OCI-LY1 (cell line): ENCODE measurements around the gene PMVK.

Experiments
- CTCF ChIP-seq: fragments of 200-600 bp; sonication (generic), shearing (Covaris generic); IDR thresholded peaks from 2 replicates; pipeline ENCODE4 v1.5.1; 2017; ENCODE audit warnings: mild to moderate bottlenecking, antibody characterized with exemption, low read length, moderate library complexity, mixed read lengths
- EZH2 ChIP-seq: fragments of 200-600 bp; sonication (generic), shearing (Covaris generic); IDR thresholded peaks from 2 replicates; pipeline ENCODE4 v1.8.0; 2017; ENCODE audit warnings: borderline replicate concordance, mixed run types, mild to moderate bottlenecking, antibody characterized with exemption, low read length, moderate library complexity, mixed read lengths

GRCh38 chr1:154913273-154913672, 23.2 kb downstream of the PMVK start:
- TF ChIP-seq CTCF, result no peak
- TF ChIP-seq EZH2, result no peak
